Stimulated activated naive CD8-positive, alpha-beta T cell treated with anti-CD3 and anti-CD28 coated beads, Interleukin-15, Interleukin-2, amounts not matched to agents 100 U/mL and 50 U/mL, for 24 hours (primary cell): ENCODE data around the gene AUTS2.

Experiments
- ATAC-seq: fragments of 150-1000 bp; cut with Tn5 transposase; one replicate; pipeline ENCODE4 v1.10.0; 2021
- DNase-seq: peaks from one replicate; pipeline ENCODE4 v3.0.0; 2021

AUTS2 gene

DNA sequence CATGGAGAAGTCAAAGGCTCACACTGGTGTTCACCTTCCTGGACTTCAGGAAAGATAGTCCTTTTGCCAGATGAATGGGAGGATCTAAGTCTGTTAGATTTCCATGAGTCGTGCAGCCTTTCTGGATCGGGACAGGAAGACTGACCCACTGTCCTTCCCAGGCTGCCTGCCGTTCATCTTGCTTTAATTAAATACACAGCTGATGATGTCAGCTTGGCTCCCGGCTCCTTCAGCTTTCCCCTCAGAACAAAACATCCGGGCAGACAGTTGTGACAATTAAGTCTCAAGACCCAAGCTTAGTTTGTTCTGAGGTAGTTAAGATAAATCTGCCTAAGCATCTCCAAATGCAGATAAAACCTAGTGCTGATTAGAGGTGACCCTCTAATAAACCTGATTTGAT is 58.6 kb downstream of the AUTS2 start:
- ATAC-seq (no peak), DNase-seq (no peak)

DNA sequence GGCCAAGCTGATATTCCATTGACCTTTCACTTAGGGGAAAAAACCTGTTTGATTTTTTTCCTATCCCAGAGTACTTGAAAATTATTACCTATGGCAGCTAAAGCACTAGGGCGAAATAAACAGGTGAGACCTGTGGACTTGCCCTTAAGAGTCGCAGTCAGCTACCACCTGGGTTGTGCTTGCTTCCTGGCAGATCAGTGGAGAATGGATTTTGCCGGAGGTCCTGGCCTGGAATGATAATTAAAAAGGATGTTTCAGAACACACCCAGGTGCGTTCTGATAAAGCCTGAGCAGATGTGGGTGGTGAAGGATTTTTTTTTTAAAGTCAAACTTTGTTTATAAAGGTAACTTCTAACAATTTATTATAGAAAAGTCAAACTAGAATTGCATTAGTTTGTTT is 59.1 kb downstream of the AUTS2 start:
- ATAC-seq = no peak
- no peak for DNase-seq

DNA sequence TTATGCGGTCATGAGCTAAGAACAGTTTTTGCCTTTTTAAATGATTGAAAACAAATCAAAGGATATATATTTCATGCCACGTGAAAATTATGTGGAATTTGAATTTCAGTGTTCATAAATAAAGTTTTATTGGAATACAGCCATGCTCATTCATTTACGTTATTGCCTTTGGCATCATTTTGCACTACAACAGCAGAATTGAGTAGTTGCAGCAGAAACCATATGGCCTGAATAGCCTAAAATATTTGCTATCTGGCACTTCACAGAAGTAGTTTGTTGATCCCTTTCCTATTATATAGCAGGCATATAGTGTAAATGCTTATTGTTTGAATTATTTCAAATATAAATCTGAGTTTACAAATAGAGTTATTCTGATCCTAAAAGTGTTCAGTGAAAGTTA is 59.7 kb downstream of the AUTS2 start:
- ATAC-seq = no peak
- no peak for DNase-seq

DNA sequence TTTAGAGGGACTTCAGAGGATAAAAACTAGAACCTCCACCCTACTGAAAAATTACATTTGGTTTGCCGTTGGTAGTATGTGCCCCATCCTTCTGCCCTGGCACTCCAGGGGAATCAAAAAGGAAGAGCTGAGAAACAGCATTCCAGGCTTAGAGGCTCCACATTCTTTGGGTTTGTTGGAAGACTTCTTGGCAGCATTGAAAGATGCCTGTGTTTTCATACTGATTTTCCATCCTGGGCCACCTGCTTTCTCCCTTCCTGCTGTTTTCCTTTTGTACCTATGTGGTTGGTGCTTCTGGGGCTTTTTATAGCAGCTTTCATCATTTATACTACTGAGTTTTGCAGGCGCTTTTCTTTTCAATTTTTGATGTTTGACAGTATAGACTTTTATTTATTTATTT is 61.7 kb downstream of the AUTS2 start:
- ATAC-seq (no peak), DNase-seq (no peak)

GRCh38 chr7:69661342-69661741 is 63.1 kb downstream of the AUTS2 start:
- ATAC-seq (no peak), DNase-seq (no peak)

DNA sequence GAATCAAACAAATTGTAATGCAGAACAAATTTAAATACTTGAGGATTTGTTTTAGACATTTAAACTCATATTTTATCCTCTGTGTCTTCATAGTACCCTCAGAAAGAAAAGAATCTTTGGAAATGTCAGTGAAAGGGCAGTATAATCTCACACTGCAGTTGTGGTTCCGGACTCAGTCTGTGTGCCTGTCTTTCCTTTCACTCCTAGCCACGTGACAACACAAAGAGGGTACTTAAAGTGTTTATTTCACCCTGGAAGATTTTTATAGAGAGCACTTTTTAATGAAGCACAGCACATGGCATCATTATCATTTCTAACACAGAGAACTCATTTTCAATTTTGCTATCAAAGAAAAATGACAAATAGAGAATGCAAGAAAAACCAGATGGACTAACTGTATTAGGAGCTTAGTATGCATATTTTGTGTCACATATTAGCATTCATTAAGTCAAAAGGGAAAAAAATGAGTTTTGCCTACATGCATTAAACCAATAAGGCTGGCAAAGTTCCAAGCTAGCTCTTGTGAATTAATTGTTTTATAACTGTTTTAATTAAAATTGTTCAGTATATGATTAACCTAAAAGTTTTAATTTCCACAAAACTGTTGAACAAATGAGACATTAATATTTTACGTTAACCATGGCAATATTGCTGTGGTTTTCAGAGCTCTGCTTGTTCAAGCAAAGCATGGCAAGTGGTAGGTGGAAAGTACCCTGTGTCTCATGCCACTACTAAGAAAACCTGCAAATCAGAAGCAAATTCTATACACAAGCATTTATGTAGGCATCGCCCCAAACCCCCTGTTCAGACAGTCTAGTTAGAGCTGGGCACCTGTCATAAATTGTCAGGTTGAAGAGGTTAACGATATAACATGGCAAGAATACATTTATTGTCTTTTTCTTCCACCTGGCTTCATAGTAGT is 65.9 kb downstream of the AUTS2 start:
- DNase-seq = no peak
- no peak for ATAC-seq

DNA sequence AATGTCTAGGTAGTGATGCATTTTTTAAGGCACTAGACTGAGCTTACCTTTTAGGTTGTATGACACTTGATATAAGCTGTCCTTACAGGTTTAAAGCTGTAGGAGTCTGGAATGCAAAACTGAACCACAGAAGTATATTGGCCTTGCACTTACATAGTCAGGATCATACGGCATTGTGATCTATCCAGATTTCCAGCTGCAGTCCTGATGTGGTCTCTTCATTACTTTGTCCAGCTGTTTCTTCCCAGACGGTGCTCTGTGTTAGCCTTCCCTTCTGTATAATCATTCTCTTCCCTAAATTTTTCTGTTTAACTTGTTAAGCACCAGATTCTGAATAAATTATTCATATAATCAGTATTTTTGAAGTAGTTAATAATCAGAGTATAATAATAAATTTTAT is 67.1 kb downstream of the AUTS2 start:
- no peak for DNase-seq
- no peak for ATAC-seq

GRCh38 chr7:69668339-69668870 is 70.1 kb downstream of the AUTS2 start:
- no peak for ATAC-seq

GRCh38 chr7:69670701-69671100 is 72.4 kb downstream of the AUTS2 start:
- DNase-seq (no peak), ATAC-seq (no peak)

More at GRCh38 chr7:69668339-69668870, 70.1 kb downstream of the AUTS2 start:
- DNase-seq = no peak

GRCh38 chr7:69673074-69673473 is 74.8 kb downstream of the AUTS2 start:
- no peak for ATAC-seq
- DNase-seq = no peak

DNA sequence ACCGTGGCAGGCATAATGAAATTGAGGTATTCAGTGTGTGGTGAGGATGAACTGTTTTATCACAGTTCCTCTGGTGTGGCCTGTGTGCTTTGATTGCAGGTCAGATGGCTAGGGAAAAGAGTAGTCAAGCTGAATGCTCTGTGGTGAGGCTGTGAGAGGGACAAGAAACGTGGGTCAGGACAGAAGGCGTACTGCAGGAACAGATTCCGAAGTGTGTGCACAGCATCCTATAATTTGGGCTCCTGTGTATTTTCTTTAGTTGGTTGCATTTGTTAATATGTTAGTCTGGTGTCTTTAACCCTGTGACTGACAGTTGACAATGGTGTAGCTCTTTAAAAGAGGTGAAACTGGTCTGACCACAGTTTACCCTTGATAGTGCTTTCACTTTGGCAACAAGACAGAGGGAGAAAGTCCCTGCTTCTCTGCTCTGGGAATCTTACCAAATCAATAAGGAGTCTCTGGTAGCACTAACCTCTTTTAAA is 76.5 kb downstream of the AUTS2 start:
- DNase-seq (no peak), ATAC-seq (no peak)

DNA sequence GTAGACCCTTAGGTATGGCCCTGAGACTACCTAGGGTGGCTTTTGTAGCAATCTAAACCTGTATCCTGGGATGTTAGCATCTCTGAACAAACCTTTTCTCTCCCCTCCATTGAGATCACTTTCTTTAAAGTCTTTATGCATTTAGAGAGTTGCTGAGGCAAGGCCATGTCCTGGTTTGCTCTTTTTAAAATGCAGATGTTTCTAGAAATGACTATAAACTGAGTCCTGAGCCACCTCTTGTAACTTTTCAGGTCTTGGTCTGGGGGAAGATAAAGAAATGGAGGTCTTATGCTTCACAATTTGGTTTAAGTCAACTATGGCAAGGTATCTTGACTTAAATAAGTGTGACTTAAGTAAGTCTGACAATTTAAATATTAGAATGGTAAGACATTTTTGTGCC is 78.0 kb downstream of the AUTS2 start:
- ATAC-seq (no peak), DNase-seq (no peak)

- ATAC-seq = no peak
- no peak for DNase-seq
These were observed 79.0 kb downstream of the AUTS2 start for GRCh38 chr7:69677054-69677852.

- ATAC-seq (no peak), DNase-seq (no peak)
These were observed 79.7 kb downstream of the AUTS2 start for GRCh38 chr7:69677881-69678493.

- ATAC-seq = no peak
- DNase-seq = no peak
These were observed 80.4 kb downstream of the AUTS2 start for GRCh38 chr7:69678494-69679187.

DNA sequence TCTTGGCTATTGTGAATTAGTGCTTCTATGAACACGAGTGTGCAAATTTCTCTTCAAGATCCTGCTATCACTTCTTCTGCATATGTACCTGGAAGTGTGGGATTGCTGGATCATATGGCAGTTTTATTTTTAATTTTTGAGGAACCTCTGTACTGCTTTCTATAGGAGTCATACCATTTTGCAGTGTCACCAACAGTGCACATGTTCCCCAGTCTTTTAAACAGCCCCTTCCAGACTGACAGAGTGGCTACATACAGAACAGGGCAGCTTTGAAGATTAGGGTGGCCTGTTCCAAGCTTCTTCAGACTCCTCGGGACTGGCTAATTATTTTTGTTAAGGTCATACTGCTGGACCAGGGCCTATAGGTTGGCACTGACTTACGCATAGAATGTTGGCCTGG is 82.9 kb downstream of the AUTS2 start:
- ATAC-seq (no peak), DNase-seq (no peak)

DNA sequence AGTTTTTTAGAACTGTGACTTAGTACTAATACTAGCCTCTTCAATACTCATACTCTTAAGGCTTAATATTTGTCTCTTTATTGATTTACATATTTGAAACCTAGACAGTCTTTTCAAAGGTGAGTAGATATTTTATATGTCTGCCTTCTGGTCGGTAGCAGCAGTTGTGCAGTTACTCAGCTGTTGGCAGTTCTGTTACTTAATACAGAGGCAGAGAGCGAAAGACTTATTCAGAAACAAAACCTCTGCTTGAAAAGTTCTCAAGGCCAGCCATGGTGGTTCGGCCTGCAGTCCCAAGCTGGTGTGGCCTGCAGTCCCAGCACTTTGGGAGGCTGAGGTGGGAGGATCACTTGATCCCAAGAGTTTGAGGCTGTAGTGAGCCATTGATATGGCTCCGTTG is 84.2 kb downstream of the AUTS2 start:
- ATAC-seq = no peak
- no peak for DNase-seq

DNA sequence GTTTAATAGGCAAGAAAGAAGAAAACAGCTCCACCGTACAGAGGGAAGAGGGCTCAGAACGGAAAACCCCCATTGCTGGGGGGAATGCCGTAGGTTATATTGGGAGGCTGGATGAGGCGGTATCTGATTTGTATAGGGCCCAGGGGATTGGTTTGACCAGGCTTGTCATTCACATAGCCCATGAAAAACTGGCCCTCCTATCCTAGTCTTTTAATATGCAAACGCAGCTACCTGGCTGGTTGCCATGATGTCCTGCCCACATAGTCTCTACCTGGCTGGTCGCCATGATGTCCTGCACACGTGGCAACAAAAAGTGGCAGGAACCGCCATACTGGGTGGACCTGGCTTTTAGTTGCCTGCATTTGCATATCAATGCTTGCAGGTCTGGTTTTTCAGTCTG is 84.7 kb downstream of the AUTS2 start:
- no peak for ATAC-seq
- DNase-seq = no peak

GRCh38 chr7:69684369-69685292 is 86.4 kb downstream of the AUTS2 start:
- ATAC-seq = no peak
- DNase-seq = no peak

DNA sequence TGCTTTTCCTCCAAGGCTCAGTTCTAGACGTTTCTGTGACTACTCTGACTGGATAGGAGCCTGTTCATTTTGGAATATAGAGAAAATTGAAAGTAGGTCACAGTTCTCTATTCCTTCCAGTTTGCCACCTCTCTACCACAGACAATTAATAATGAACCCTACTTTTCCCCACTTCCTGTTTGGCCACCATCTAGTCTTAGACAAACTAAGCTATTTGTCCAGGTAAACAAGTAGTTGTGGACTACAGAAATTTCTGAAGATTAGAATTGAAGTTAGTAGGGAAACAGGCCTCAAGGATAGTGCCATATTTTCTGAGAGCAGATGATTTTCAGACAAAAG is 87.0 kb downstream of the AUTS2 start:
- ATAC-seq (no peak), DNase-seq (no peak)

DNA sequence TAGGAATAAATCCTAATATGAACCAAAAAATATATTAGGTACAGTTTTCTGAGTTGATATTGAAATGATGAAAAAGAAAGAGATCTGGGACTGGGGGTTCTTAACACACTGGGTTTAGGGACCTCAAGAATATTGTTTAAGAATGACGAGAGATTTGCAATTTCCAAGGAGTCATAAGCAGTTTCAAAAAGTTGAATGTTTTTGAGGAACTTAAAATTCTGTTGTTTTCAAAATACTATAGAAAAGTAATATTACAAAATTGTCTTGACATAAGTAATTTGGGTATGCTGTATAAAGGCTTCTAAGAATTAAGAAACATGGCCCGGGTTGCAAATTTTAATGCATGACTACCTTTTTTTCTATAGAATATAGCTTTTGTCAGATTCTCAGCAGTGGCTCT is 88.1 kb downstream of the AUTS2 start:
- no peak for ATAC-seq
- DNase-seq = no peak
